ENCODE results near the gene POU6F2. TPM values are rescaled to one million over a fixed set of nuclear protein-coding genes. Genes with fewer than 3 reads are reported as not detected.

The POU6F2 gene
- total RNA-seq, 1 experiment from 2014 or later = 2.9 TPM

GRCh38 chr7:39033885-39034624 lies 56.3 kb downstream of the POU6F2 start:
- Mint-ChIP-seq H3K4me3 (peak overlapping the region; percentile 5; the same call in 1 of the 2 replicates), H3K27me3 (ENCODE audit: low read depth) (no peaks in the 10 kb centered on the region), H3K36me3 (no peaks in the 10 kb centered on the region), H3K4me1 (peaks cover 29% of the 10 kb centered on the region), H3K27ac (no peak overlapping the region), H3K9me3 (no peaks in the 10 kb centered on the region)
- DNase-seq (ENCODE audit: low spot score) (no peak), ATAC-seq (no peak)
- TF ChIP-seq, protein P1, sequence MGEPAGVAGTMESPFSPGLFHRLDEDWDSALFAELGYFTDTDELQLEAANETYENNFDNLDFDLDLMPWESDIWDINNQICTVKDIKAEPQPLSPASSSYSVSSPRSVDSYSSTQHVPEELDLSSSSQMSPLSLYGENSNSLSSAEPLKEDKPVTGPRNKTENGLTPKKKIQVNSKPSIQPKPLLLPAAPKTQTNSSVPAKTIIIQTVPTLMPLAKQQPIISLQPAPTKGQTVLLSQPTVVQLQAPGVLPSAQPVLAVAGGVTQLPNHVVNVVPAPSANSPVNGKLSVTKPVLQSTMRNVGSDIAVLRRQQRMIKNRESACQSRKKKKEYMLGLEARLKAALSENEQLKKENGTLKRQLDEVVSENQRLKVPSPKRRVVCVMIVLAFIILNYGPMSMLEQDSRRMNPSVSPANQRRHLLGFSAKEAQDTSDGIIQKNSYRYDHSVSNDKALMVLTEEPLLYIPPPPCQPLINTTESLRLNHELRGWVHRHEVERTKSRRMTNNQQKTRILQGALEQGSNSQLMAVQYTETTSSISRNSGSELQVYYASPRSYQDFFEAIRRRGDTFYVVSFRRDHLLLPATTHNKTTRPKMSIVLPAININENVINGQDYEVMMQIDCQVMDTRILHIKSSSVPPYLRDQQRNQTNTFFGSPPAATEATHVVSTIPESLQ (CRISPR knock-in tag; IDR thresholded peaks at IDR 0.05) = no peak
- POLR2A ChIA-PET = no interaction called here
- CTCF ChIA-PET = no interaction called here

DNA sequence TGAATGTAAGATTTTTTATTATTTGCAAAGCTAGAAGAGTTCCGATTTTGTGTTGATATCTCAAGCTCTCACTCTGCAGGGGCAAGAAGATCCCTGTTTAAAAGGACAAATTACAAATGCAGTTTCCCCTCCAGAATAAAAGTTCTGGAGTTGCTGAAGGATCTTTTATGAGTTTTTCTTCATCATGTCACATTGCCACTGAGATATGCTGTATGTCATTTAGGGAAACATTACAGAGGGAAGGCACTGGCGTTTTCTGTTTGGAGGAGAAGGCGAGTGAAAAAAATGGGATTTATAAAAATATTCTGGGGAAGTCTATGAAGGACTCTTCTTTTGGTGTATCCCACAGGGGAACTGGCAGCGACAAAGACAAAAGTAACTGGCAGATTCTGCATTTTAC lies 57.4 kb downstream of the POU6F2 start:
- ChIA-PET CTCF (interaction anchor here (0.6 kb wide), 1 partner anchor 96 kb away, joined by 3 read pairs; no protein-coding TSS in a partner anchor), POLR2A (no interaction called here)
- ATAC-seq = 0 out of 2 replicates have a peak, but pooled peaks have one; percentile 28
- Mint-ChIP-seq H3K9me3 (no peaks in the 10 kb centered on the region), H3K4me1 (peaks cover 29% of the 10 kb centered on the region), H3K27me3 (ENCODE audit: low read depth) (no peaks in the 10 kb centered on the region), H3K27ac (no peak overlapping the region), H3K4me3 (peak overlapping the region; percentile 61), H3K36me3 (no peaks in the 10 kb centered on the region)
- no peak for DNase-seq (ENCODE audit: low spot score)
- TF ChIP-seq MXD4 (CRISPR knock-in tag; IDR thresholded peaks at IDR 0.05; ENCODE audit: borderline replicate concordance) (no peak), ZNF219 (CRISPR knock-in tag; IDR thresholded peaks at IDR 0.05; ENCODE audit: borderline replicate concordance) (no peak), CREM (CRISPR knock-in tag; IDR thresholded peaks at IDR 0.05) (no peak), ZNF425 (CRISPR knock-in tag; conservative IDR thresholded peaks at IDR 0.05) (no peak), TP53 (CRISPR knock-in tag; IDR thresholded peaks at IDR 0.05) (no peak), ZNF232 (CRISPR knock-in tag; IDR thresholded peaks at IDR 0.05) (no peak), ZNF121 (CRISPR knock-in tag; IDR thresholded peaks at IDR 0.05) (no peak), ZNF317 (CRISPR knock-in tag; IDR thresholded peaks at IDR 0.05; ENCODE audit: borderline replicate concordance, low read depth) (no peak), ZNF416 (CRISPR knock-in tag; IDR thresholded peaks at IDR 0.05) (no peak), SMAD4 (CRISPR knock-in tag; IDR thresholded peaks at IDR 0.05) (no peak), ZNF263 (CRISPR knock-in tag; IDR thresholded peaks at IDR 0.05; ENCODE audit: low read depth) (no peak), NR2C2 (CRISPR knock-in tag; IDR thresholded peaks at IDR 0.05) (no peak), NFATC4 (CRISPR knock-in tag; IDR thresholded peaks at IDR 0.05) (no peak)

GRCh38 chr7:39035903-39036302 lies 58.2 kb downstream of the POU6F2 start:
- peak; percentile 39; the same call in 1 of the 2 replicates for ATAC-seq
- CTCF ChIA-PET = interaction anchor here (0.6 kb wide), 1 partner anchor 97 kb away, joined by 3 read pairs; no protein-coding TSS in a partner anchor
- DNase-seq (ENCODE audit: low spot score) = no peak

DNA sequence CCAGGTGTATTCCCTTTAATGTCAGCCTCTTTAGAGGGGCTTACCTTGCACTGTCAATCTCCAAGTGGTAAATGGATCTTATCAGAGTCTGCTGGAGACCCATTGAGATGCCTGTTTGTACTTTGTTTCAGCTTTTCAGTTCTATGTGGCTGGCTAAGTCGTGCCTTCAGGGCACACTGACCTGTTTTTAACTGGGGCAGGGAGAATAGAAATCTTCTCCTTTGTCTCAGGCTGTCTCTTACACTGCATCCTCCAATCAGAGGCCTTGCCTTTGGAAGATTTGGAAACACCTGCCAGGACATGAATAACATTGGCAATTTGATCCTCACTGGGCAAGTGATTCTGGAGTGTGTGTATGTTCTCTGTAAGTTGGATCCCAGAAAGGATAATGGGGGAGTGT lies 65.0 kb downstream of the POU6F2 start:
- Mint-ChIP-seq H3K27ac (no peak overlapping the region), H3K9me3 (no peaks in the 10 kb centered on the region), H3K4me3 (no peak overlapping the region), H3K4me1 (peaks cover 22% of the 10 kb centered on the region), H3K36me3 (no peaks in the 10 kb centered on the region), H3K27me3 (ENCODE audit: low read depth) (no peaks in the 10 kb centered on the region)
- ChIA-PET POLR2A (no interaction called here), CTCF (no interaction called here)
- no peak for DNase-seq (ENCODE audit: low spot score)
- peak; percentile 79 for ATAC-seq
- no peak for TF ChIP-seq MLX (CRISPR knock-in tag; IDR thresholded peaks at IDR 0.05)
- TF ChIP-seq OVOL2 (CRISPR knock-in tag; IDR thresholded peaks at IDR 0.05; ENCODE audit: borderline replicate concordance) = no peak
- no peak for TF ChIP-seq ZNF121 (CRISPR knock-in tag; IDR thresholded peaks at IDR 0.05)
- TF ChIP-seq ZMAT4 (CRISPR knock-in tag; IDR thresholded peaks at IDR 0.05) = no peak
- TF ChIP-seq RORB (CRISPR knock-in tag; IDR thresholded peaks at IDR 0.05) = no peak
- TF ChIP-seq ZNF263 (CRISPR knock-in tag; IDR thresholded peaks at IDR 0.05; ENCODE audit: low read depth) = no peak
- TF ChIP-seq NR1H2 (CRISPR knock-in tag; IDR thresholded peaks at IDR 0.05) = no peak
- TF ChIP-seq, protein P2, sequence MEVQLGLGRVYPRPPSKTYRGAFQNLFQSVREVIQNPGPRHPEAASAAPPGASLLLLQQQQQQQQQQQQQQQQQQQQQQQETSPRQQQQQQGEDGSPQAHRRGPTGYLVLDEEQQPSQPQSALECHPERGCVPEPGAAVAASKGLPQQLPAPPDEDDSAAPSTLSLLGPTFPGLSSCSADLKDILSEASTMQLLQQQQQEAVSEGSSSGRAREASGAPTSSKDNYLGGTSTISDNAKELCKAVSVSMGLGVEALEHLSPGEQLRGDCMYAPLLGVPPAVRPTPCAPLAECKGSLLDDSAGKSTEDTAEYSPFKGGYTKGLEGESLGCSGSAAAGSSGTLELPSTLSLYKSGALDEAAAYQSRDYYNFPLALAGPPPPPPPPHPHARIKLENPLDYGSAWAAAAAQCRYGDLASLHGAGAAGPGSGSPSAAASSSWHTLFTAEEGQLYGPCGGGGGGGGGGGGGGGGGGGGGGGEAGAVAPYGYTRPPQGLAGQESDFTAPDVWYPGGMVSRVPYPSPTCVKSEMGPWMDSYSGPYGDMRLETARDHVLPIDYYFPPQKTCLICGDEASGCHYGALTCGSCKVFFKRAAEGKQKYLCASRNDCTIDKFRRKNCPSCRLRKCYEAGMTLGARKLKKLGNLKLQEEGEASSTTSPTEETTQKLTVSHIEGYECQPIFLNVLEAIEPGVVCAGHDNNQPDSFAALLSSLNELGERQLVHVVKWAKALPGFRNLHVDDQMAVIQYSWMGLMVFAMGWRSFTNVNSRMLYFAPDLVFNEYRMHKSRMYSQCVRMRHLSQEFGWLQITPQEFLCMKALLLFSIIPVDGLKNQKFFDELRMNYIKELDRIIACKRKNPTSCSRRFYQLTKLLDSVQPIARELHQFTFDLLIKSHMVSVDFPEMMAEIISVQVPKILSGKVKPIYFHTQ (CRISPR knock-in tag; IDR thresholded peaks at IDR 0.05) = no peak

More at GRCh38 chr7:39035903-39036302, 58.2 kb downstream of the POU6F2 start:
- Mint-ChIP-seq H3K9me3 (no peaks in the 10 kb centered on the region), H3K27me3 (ENCODE audit: low read depth) (no peaks in the 10 kb centered on the region), H3K4me1 (peaks cover 29% of the 10 kb centered on the region), H3K36me3 (no peaks in the 10 kb centered on the region), H3K4me3 (peak overlapping the region; percentile 61; the same call in 1 of the 2 replicates), H3K27ac (no peak overlapping the region; the same call in 1 of the 2 replicates)
- POLR2A ChIA-PET = no interaction called here
- TF ChIP-seq CBFB (CRISPR knock-in tag; IDR thresholded peaks at IDR 0.05; ENCODE audit: low read depth) = no peak
- no peak for TF ChIP-seq ESRRA (CRISPR knock-in tag; IDR thresholded peaks at IDR 0.05; ENCODE audit: borderline replicate concordance)
